ENCODE data around the gene FAM204A.

The FAM204A gene

GRCh38 chr10:118337356-118337755 is 4.8 kb downstream of the FAM204A start:
- no peak for TF ChIP-seq POLR2AphosphoS5 (IDR thresholded peaks at IDR 0.05; ENCODE audit: low read depth, low read length)
- no peak for TF ChIP-seq PAX5 (IDR thresholded peaks at IDR 0.05; ENCODE audit: insufficient read depth, low read length, severe bottlenecking)
- TF ChIP-seq POLR2A (IDR thresholded peaks at IDR 0.05; ENCODE audit: low read depth, low read length): no peak
- no peak for TF ChIP-seq POU2F2 (IDR thresholded peaks at IDR 0.05; ENCODE audit: low read depth, low read length)
- no peak for TF ChIP-seq SPI1 (IDR thresholded peaks at IDR 0.05; ENCODE audit: low read depth, low read length)
- no peak for TF ChIP-seq TAF1 (IDR thresholded peaks at IDR 0.05; ENCODE audit: low read depth, low read length)
- DNase-seq (ENCODE audit: insufficient read length, low spot score) (no peak), FAIRE-seq (no peak)

DNA sequence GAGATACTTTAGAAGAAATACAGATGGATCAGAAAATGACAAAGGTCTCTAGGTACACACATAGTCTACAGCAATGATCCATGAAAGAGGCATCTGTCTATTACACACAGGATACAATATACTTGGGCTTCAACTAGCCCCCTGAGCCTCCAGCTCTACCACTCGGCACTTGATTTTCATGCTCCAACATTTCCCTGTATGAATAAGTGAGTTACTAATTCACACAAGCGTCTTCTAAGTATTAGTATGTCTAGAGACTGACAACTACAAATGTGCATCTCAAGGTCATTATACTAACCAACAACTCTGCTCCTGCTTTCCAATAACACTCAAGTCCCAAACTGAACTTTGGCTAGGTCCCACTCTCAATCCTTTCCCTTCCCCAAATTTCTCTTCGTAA is 8.3 kb downstream of the FAM204A start:
- FAIRE-seq: no peak
- TF ChIP-seq SPI1 (IDR thresholded peaks at IDR 0.05; ENCODE audit: low read depth, low read length): no peak
- TF ChIP-seq POLR2A (IDR thresholded peaks at IDR 0.05; ENCODE audit: low read depth, low read length): no peak
- TF ChIP-seq TAF1 (IDR thresholded peaks at IDR 0.05; ENCODE audit: low read depth, low read length): no peak
- no peak for TF ChIP-seq POLR2AphosphoS5 (IDR thresholded peaks at IDR 0.05; ENCODE audit: low read depth, low read length)
- TF ChIP-seq POU2F2 (IDR thresholded peaks at IDR 0.05; ENCODE audit: low read depth, low read length): no peak
- TF ChIP-seq PAX5 (IDR thresholded peaks at IDR 0.05; ENCODE audit: insufficient read depth, low read length, severe bottlenecking): no peak
- no peak for DNase-seq (ENCODE audit: insufficient read length, low spot score)

DNA sequence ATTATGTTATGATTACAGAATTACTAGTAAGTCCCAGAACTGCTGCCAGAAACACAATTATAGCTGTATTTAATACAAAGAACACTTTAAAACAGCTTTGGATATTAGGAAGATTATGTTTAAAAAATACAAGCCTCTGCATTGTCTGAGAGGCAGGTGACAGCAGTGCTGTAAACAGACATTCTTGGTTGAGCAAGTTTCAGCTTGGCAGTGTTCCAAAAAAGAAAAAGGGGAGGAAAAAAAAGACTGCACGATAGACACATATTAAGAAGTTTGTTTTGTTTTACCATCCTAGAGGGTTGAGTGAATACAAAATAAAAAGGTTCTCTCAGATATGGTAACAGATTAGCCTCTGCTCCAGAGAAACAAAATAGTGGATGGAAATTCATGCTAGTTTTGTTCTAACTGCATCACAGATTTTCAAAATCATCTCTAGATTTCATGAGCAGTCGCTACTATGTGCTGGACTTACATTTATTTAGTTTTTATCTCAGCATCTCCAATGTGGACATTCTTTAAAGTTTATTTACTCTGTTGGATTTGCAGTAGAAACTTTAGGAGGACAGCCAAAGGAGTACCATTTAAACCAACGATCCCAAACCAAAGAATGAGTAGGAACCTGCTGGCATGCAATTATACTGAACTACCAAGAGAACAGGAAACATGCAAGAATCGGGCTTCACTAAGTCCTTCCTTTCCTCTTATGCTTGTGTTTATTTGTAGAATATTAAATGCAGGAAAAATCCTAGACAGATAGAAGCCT is 9.0 kb downstream of the FAM204A start:
- TF ChIP-seq POLR2A (IDR thresholded peaks at IDR 0.05; ENCODE audit: low read depth, low read length) (no peak), TAF1 (IDR thresholded peaks at IDR 0.05; ENCODE audit: low read depth, low read length) (no peak), PAX5 (IDR thresholded peaks at IDR 0.05; ENCODE audit: insufficient read depth, low read length, severe bottlenecking) (no peak), POU2F2 (IDR thresholded peaks at IDR 0.05; ENCODE audit: low read depth, low read length) (no peak), POLR2AphosphoS5 (IDR thresholded peaks at IDR 0.05; ENCODE audit: low read depth, low read length) (no peak), SPI1 (IDR thresholded peaks at IDR 0.05; ENCODE audit: low read depth, low read length) (no peak)
- DNase-seq (ENCODE audit: insufficient read length, low spot score) (no peak), FAIRE-seq (peak; percentile 35)

DNA sequence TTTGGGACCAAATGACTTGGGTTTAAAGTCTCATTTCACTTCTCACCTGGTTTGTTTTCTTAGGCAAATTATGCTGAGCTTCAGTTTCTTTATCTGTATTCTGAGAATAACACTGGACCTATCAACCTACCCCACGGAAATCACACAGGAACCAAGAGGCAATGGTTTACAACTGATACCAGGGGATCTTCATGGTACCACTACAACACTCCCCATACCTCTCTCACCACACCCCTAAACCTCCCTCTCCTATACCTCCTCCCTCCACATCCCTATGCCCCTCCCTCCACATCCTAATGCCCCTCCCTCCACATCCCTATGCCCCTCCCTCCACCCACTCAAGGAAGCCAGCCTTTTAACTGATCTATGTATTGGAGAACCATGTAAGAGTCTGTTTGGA is 9.9 kb downstream of the FAM204A start:
- DNase-seq (ENCODE audit: insufficient read length, low spot score): no peak
- FAIRE-seq: peak; percentile 59
- TF ChIP-seq POLR2A (IDR thresholded peaks at IDR 0.05; ENCODE audit: low read depth, low read length) (no peak), TAF1 (IDR thresholded peaks at IDR 0.05; ENCODE audit: low read depth, low read length) (no peak), POLR2AphosphoS5 (IDR thresholded peaks at IDR 0.05; ENCODE audit: low read depth, low read length) (no peak), POU2F2 (IDR thresholded peaks at IDR 0.05; ENCODE audit: low read depth, low read length) (no peak), PAX5 (IDR thresholded peaks at IDR 0.05; ENCODE audit: insufficient read depth, low read length, severe bottlenecking) (no peak), SPI1 (IDR thresholded peaks at IDR 0.05; ENCODE audit: low read depth, low read length) (no peak)

DNA sequence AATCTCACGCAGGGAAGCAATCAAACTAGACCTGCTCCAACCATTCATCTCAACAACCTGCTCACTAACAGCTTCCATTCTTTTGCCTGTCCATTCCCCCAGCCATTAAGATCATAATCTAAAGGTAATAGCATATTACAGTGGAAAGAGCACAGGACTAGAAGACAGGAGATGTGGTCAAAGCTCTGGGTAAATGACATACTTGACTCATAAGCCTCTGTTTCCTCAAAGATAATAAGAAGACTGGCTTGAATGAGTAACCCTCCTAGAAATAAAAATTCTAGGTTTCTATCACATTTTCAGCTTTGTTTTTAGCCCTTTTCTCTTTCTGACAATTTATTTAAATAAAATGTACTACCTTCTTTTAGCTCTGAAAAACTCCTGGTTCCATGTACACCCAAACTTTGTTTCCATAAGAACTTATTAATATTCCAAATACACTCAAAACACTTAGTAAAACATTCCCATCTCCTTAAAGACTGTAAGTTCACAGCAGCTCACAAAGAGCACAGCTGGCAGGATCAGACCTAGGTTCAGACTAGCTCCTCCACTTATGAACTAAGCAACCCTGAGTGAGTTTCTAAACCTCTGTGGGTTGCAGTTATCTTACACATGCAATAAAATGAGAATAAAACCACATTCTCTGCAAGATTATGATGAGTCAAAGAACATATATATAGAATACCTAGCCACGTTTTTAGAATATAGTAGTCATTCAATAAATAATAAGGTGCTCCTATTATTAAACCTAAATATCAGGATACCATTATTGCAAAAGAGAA is 11.6 kb downstream of the FAM204A start:
- TF ChIP-seq TAF1 (IDR thresholded peaks at IDR 0.05; ENCODE audit: low read depth, low read length) (no peak), PAX5 (IDR thresholded peaks at IDR 0.05; ENCODE audit: insufficient read depth, low read length, severe bottlenecking) (no peak), POLR2AphosphoS5 (IDR thresholded peaks at IDR 0.05; ENCODE audit: low read depth, low read length) (no peak), SPI1 (IDR thresholded peaks at IDR 0.05; ENCODE audit: low read depth, low read length) (no peak), POLR2A (IDR thresholded peaks at IDR 0.05; ENCODE audit: low read depth, low read length) (no peak), POU2F2 (IDR thresholded peaks at IDR 0.05; ENCODE audit: low read depth, low read length) (no peak)
- FAIRE-seq: no peak
- DNase-seq (ENCODE audit: insufficient read length, low spot score): no peak

- FAIRE-seq (peak; percentile 16), DNase-seq (ENCODE audit: insufficient read length, low spot score) (no peak)
Measured at GRCh38 chr10:118324140-118324539, 18.0 kb downstream of the FAM204A start.

GRCh38 chr10:118321724-118322575 is 20.2 kb downstream of the FAM204A start:
- FAIRE-seq: peak; percentile 20
- no peak for DNase-seq (ENCODE audit: insufficient read length, low spot score)
- TF ChIP-seq POU2F2 (IDR thresholded peaks at IDR 0.05; ENCODE audit: low read depth, low read length): no peak
- no peak for TF ChIP-seq TAF1 (IDR thresholded peaks at IDR 0.05; ENCODE audit: low read depth, low read length)
- TF ChIP-seq SPI1 (IDR thresholded peaks at IDR 0.05; ENCODE audit: low read depth, low read length): no peak
- TF ChIP-seq PAX5 (IDR thresholded peaks at IDR 0.05; ENCODE audit: insufficient read depth, low read length, severe bottlenecking): no peak
- no peak for TF ChIP-seq POLR2AphosphoS5 (IDR thresholded peaks at IDR 0.05; ENCODE audit: low read depth, low read length)
- no peak for TF ChIP-seq POLR2A (IDR thresholded peaks at IDR 0.05; ENCODE audit: low read depth, low read length)

More at GRCh38 chr10:118324140-118324539, 18.0 kb downstream of the FAM204A start:
- TF ChIP-seq POLR2A (IDR thresholded peaks at IDR 0.05; ENCODE audit: low read depth, low read length) (no peak), TAF1 (IDR thresholded peaks at IDR 0.05; ENCODE audit: low read depth, low read length) (no peak), POU2F2 (IDR thresholded peaks at IDR 0.05; ENCODE audit: low read depth, low read length) (no peak), POLR2AphosphoS5 (IDR thresholded peaks at IDR 0.05; ENCODE audit: low read depth, low read length) (no peak), PAX5 (IDR thresholded peaks at IDR 0.05; ENCODE audit: insufficient read depth, low read length, severe bottlenecking) (no peak), SPI1 (IDR thresholded peaks at IDR 0.05; ENCODE audit: low read depth, low read length) (no peak; the same call in 1 of the 2 replicates)

- DNase-seq (ENCODE audit: insufficient read length, low spot score) (no peak), FAIRE-seq (no peak)
- no peak for TF ChIP-seq PAX5 (IDR thresholded peaks at IDR 0.05; ENCODE audit: insufficient read depth, low read length, severe bottlenecking)
- TF ChIP-seq POLR2A (IDR thresholded peaks at IDR 0.05; ENCODE audit: low read depth, low read length): no peak
- no peak for TF ChIP-seq POLR2AphosphoS5 (IDR thresholded peaks at IDR 0.05; ENCODE audit: low read depth, low read length)
- TF ChIP-seq POU2F2 (IDR thresholded peaks at IDR 0.05; ENCODE audit: low read depth, low read length): no peak
- no peak for TF ChIP-seq SPI1 (IDR thresholded peaks at IDR 0.05; ENCODE audit: low read depth, low read length)
- TF ChIP-seq TAF1 (IDR thresholded peaks at IDR 0.05; ENCODE audit: low read depth, low read length): no peak
Measured at GRCh38 chr10:118315629-118316028, 26.5 kb downstream of the FAM204A start.
